Stimulated activated CD8-positive, alpha-beta memory T cell treated with anti-CD3 and anti-CD28 coated beads, Interleukin-12 subunit alpha, Interleukin-12 subunit beta, amount 100 ng/mL, for 4 hours (primary cell): ENCODE results near the gene NRXN3.

Source experiments
- DNase-seq: peaks from one replicate; pipeline ENCODE4 v3.0.0-alpha.2; 2020; ENCODE audit warnings: low read depth

NRXN3 gene

GRCh38 chr14:78714711-78715110 lies 544.5 kb downstream of the NRXN3 start:
- DNase-seq: no peak

- no peak for DNase-seq
These were observed 551.7 kb downstream of the NRXN3 start for GRCh38 chr14:78721756-78722480.

GRCh38 chr14:78725086-78725485 lies 554.9 kb downstream of the NRXN3 start:
- DNase-seq: no peak

- DNase-seq: no peak
These were observed 566.9 kb downstream of the NRXN3 start for GRCh38 chr14:78737116-78737515.

- no peak for DNase-seq
These were observed 567.4 kb downstream of the NRXN3 start for GRCh38 chr14:78737601-78738000.

GRCh38 chr14:78746086-78746595 lies 576.0 kb downstream of the NRXN3 start:
- no peak for DNase-seq

GRCh38 chr14:78747813-78748212 lies 577.6 kb downstream of the NRXN3 start:
- DNase-seq: no peak

- no peak for DNase-seq
These were observed 582.5 kb downstream of the NRXN3 start for GRCh38 chr14:78752518-78753188.

GRCh38 chr14:78754059-78754458 lies 583.9 kb downstream of the NRXN3 start:
- no peak for DNase-seq

GRCh38 chr14:78758333-78758732 lies 588.2 kb downstream of the NRXN3 start:
- DNase-seq: no peak

- DNase-seq: no peak
These were observed 592.2 kb downstream of the NRXN3 start for GRCh38 chr14:78762331-78762730.

GRCh38 chr14:78763746-78764145 lies 593.6 kb downstream of the NRXN3 start:
- no peak for DNase-seq

GRCh38 chr14:78764240-78764639 lies 594.1 kb downstream of the NRXN3 start:
- DNase-seq: no peak

GRCh38 chr14:78764645-78765044 lies 594.5 kb downstream of the NRXN3 start:
- DNase-seq: no peak

- DNase-seq: no peak
These were observed 597.3 kb downstream of the NRXN3 start for GRCh38 chr14:78767436-78767835.

GRCh38 chr14:78782551-78782950 lies 612.4 kb downstream of the NRXN3 start:
- no peak for DNase-seq

- DNase-seq: no peak
These were observed 615.1 kb downstream of the NRXN3 start for GRCh38 chr14:78785265-78785664.

GRCh38 chr14:78788467-78789360 lies 618.5 kb downstream of the NRXN3 start:
- DNase-seq: no peak

- DNase-seq: no peak
These were observed 620.1 kb downstream of the NRXN3 start for GRCh38 chr14:78790271-78790670.

- no peak for DNase-seq
These were observed 628.6 kb downstream of the NRXN3 start for GRCh38 chr14:78798757-78799156.

GRCh38 chr14:78805570-78805969 lies 635.4 kb downstream of the NRXN3 start:
- DNase-seq: no peak

GRCh38 chr14:78823035-78823434 lies 652.9 kb downstream of the NRXN3 start:
- no peak for DNase-seq

- no peak for DNase-seq
These were observed 653.3 kb downstream of the NRXN3 start for GRCh38 chr14:78823516-78823915.
